Astrocyte of the cerebellum (primary cell): ENCODE results near the gene LRP5.

Source experiments
- DNase-seq: peaks from one replicate; pipeline ENCODE4 v3.0.0-alpha.2; 2011; ENCODE audit warnings: low read depth
- H3K4me3 ChIP-seq: 2 replicates; pipeline ENCODE4 v1.5.1; 2011; ENCODE audit warnings: mild to moderate bottlenecking, low read depth, low read length, moderate library complexity
- in situ Hi-C: cut with HindIII; loops from 2 replicates; pipeline ENCODE4 v1.10.0; 2017; ENCODE audit warnings: low sequenced_read_pairs
- TF ChIP-seq, protein P1 (sequence below): IDR thresholded peaks from 2 replicates; pipeline ENCODE4 v1.5.1; 2012; ENCODE audit warnings: low read length, low read depth, moderate library complexity, mild to moderate bottlenecking; ENCODE audit errors: missing control alignments

Gene LRP5

GRCh38 chr11:68384530-68385081, 72.2 kb downstream of the LRP5 start:
- in situ Hi-C loops: no loop called here
- DNase-seq: no peak
- TF ChIP-seq, protein P1, sequence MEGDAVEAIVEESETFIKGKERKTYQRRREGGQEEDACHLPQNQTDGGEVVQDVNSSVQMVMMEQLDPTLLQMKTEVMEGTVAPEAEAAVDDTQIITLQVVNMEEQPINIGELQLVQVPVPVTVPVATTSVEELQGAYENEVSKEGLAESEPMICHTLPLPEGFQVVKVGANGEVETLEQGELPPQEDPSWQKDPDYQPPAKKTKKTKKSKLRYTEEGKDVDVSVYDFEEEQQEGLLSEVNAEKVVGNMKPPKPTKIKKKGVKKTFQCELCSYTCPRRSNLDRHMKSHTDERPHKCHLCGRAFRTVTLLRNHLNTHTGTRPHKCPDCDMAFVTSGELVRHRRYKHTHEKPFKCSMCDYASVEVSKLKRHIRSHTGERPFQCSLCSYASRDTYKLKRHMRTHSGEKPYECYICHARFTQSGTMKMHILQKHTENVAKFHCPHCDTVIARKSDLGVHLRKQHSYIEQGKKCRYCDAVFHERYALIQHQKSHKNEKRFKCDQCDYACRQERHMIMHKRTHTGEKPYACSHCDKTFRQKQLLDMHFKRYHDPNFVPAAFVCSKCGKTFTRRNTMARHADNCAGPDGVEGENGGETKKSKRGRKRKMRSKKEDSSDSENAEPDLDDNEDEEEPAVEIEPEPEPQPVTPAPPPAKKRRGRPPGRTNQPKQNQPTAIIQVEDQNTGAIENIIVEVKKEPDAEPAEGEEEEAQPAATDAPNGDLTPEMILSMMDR: no peak
- H3K4me3 ChIP-seq: no peak overlapping the region

DNA sequence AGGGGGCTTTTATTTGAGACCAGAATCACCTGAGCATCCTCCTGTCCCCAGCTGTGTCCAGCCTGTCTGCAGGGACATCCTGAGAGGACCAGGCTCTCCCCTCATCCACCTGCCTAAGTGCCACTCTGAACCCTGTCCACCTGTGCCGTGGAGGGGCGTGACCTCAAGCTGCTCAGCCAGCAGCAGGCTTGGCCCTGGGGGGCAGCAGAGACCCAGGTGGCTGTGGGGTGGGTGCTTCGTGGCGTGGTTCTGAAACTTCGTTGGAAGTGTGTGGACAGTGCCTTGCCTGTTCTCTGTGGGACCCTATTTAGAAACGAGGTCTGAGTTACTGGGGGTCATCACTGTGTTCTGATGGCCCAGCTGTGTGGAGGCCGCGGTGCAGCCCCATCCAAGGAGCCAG, 72.7 kb downstream of the LRP5 start:
- DNase-seq: no peak
- in situ Hi-C loops: no loop called here

DNA sequence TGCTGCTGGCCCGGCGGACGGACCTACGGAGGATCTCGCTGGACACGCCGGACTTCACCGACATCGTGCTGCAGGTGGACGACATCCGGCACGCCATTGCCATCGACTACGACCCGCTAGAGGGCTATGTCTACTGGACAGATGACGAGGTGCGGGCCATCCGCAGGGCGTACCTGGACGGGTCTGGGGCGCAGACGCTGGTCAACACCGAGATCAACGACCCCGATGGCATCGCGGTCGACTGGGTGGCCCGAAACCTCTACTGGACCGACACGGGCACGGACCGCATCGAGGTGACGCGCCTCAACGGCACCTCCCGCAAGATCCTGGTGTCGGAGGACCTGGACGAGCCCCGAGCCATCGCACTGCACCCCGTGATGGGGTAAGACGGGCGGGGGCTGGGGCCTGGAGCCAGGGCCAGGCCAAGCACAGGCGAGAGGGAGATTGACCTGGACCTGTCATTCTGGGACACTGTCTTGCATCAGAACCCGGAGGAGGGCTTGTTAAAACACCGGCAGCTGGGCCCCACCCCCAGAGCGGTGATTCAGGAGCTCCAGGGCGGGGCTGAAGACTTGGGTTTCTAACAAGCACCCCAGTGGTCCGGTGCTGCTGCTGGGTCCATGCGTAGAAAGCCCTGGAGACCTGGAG, 74.1 kb downstream of the LRP5 start:
- TF ChIP-seq, protein P1: no peak
- H3K4me3 ChIP-seq: no peak overlapping the region
- DNase-seq: no peak
- in situ Hi-C loops: no loop called here

More for the DNA sequence above, 72.7 kb downstream of the LRP5 start:
- TF ChIP-seq, protein P1: no peak
- H3K4me3 ChIP-seq: no peak overlapping the region

GRCh38 chr11:68387840-68388239, 75.4 kb downstream of the LRP5 start:
- H3K4me3 ChIP-seq: no peak overlapping the region
- in situ Hi-C loops: no loop called here
- TF ChIP-seq, protein P1: no peak
- DNase-seq: no peak

DNA sequence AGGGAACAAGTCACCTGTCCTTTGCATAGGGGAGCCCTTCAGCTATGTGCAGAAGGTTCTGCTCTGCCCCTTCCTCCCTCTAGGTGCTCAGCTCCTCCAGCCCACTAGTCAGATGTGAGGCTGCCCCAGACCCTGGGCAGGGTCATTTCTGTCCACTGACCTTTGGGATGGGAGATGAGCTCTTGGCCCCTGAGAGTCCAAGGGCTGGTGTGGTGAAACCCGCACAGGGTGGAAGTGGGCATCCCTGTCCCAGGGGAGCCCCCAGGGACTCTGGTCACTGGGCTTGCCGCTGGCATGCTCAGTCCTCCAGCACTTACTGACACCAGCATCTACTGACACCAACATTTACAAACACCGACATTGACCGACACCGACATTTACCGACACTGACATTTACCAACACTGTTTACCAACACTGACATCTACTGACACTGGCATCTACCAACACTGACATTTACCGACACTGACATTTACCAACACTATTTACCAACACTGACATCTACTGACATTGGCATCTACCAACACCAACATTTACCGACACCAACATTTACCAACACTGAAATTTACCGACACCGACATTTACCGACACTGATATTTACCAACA, 76.3 kb downstream of the LRP5 start:
- TF ChIP-seq, protein P1: no peak

GRCh38 chr11:68390315-68390714, 77.9 kb downstream of the LRP5 start:
- no peak overlapping the region for H3K4me3 ChIP-seq
- TF ChIP-seq, protein P1: no peak
- in situ Hi-C loops: no loop called here
- no peak for DNase-seq

More for the DNA sequence above, 76.3 kb downstream of the LRP5 start:
- DNase-seq: no peak
- in situ Hi-C loops: no loop called here
- H3K4me3 ChIP-seq: no peak overlapping the region
